Stimulated activated CD4-positive, alpha-beta T cell treated with anti-CD3 and anti-CD28 coated beads, Interleukin-4, amount 100 ng/mL, for 4 hours (primary cell): ENCODE results near the gene FAM237A.

Experiments
- DNase-seq, 2 experiments: peaks; one replicate each; pipeline ENCODE4 v3.0.0-alpha.2; 2020

The FAM237A gene

DNA sequence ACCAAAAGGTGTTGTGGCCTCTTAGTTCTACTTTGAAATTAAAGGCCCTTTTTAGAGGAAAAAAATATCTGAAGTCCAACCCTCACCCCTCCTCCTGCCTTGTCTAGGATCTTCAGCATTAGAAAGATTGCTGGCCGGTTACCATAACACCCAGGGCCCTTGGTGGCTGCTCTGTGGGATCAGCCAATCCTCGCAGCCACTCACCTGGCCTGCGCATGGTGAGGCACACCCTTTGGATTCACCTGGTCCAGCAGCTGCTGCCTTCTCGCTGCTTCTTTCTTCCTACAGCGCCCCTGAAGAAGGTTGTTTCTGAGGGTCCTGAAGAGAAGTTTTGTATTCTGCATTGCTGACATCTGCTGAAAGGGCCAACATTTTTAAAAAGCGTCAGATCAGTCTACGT lies 50.7 kb downstream of the FAM237A start:
- no peak for DNase-seq

DNA sequence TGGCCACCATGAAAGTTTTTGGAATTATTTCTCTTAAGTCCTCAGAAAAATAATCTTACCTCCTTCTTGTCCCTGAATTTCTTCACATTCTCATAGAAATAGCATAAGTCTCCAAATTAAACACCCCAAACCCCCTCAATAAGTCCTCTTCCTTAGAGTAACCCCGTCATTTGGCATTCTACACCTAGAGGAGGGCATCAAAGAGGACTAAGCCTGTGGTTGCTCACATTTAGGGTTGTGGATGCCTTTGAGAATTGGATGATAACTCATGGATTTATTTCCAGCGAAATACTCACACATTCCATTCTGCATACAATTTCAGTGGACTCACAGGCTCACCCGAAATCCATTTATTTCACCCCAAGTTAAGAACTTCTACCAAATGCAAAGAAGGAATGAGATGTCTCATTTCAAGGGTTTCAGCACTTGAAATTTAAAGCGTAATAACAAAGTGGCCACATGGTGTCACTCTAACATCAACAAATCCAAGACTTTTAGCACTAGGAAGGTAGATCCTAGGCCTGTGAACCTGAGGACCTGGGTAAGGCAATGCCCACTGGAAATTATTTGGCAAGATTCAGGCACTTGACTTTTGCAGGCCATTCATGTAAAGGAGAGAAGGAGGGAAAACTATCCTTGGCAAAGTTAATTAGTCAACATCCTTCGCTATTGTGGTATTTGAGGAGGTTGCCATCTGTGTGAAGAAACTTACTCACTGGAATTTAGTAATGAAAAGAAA lies 51.3 kb downstream of the FAM237A start:
- no peak for DNase-seq

- no peak for DNase-seq
These were observed 54.6 kb downstream of the FAM237A start for GRCh38 chr2:206696910-206697309.

DNA sequence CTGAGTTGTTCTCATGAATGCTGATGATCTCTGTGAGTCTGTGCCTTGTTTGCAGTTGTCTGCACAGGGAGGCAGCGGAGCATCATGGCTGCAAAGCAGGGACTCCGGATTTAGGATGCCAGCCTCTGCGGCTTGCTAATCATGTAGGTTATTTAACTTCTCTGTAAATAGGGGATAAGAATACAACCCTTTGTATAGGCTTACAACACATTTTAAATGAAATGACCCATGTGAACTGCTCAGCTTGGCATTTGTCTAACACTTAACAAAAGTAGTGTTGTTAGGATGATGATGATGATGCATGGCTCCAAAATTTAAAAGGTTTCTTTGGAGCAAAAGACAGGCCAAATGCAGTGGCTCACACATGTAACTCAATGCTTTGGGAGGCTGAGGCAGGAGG lies 56.5 kb downstream of the FAM237A start:
- DNase-seq: no peak
